Tibial nerve (tissue), 4 donors: ENCODE results near the gene GALNS.

Experiments used
- CTCF ChIP-seq, 5 experiments: fragments of 200-600 bp in 3 of 5; fragments of 450-650 bp in 2 of 5; sonication (generic) in 3 of 5; IDR thresholded peaks; one replicate each; pipeline ENCODE4 v1.5.1; 2016 to 2019; ENCODE audit warnings: antibody characterized with exemption in 5 of 5, mild to moderate bottlenecking in 3 of 5, moderate library complexity in 2 of 5
- EP300 ChIP-seq, 2 donors: sonication (generic); formaldehyde crosslinking; IDR thresholded peaks; one replicate each; pipeline ENCODE4 v1.6.1; 2017; ENCODE audit warnings: antibody characterized with exemption in 2 of 2, mild to moderate bottlenecking in 1 of 2
- POLR2A ChIP-seq, 2 donors: fragments of 450-650 bp; IDR thresholded peaks; one replicate each; pipeline ENCODE4 v1.6.1; 2017; ENCODE audit warnings: antibody characterized with exemption in 2 of 2, mild to moderate bottlenecking in 2 of 2, moderate library complexity in 2 of 2

- TF ChIP-seq CTCF (IDR thresholded peaks at IDR 0.05) (no peak), EP300 (IDR thresholded peaks at IDR 0.05) (no peak), POLR2A (IDR thresholded peaks at IDR 0.05) (no peak)
These were observed 49.6 kb downstream of the GALNS start for GRCh38 chr16:88807142-88807625.
